UCSD-AML1 (cell line): ENCODE measurements around the gene ABCF1.

ENCODE experiments used
- DNase-seq: peaks from one replicate; lab custom pipeline; 2025; ENCODE audit not compliant: unreplicated experiment; lab: John Stamatoyannopoulos, UW

Gene ABCF1

DNA sequence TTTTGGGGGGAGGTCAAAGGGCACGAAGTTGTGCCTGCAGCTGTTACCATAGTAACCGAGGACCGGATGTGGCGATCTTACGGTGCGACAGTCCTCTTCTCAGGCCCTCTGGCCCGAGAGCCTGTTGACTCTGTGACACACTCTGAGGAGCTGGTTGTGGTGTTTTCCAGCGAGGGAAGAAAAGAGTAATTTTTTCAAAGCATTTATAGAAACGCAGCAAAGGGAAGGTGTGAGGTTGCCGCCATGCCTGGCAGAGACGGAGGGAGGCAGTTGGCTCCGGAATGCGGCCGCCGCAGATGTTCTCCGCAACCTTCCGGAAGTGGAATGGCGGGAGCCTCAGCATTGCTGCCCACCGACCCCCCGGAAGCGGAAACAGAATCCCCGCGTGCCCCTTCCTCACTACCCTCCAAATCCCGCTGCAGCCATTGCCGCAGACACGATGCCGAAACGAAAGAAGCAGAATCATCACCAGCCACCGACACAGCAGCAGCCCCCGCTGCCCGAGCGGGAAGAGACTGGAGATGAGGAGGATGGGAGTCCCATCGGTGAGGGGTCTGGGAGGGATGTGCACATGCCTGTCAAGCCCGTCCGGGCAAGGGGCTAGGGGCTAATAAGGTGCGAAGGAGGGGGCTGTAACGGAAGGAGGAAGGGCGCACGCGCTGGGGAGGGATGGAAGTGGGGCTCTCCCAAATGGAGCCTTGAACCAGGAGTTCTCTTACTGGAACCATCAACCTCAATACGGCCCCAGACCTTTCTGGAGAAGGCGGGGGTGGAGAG, 14.1 kb upstream of the ABCF1 start, which contains the start of gene PRR3:
PRR3 (plus strand) TSS at position 390 of the 777 bp plus-strand sequence; CDS start at position 440, 50 bp downstream.
- DNase-seq: peak; percentile 91

DNA sequence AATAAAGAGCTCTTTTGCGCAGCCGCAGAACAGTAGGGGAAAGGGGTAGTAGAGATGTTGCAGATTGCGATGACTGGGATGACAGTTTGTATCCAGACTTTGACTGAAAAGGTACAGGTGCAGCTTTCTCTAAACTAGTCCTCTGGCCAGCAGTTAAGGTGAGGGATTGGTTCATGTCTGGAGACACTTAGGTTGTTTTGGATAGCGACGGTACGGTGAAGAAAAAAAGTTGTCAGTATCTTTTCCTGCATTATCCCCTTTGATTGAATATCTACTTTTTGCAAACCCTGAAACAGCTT, 13.6 kb upstream of the ABCF1 start:
- DNase-seq: no peak

DNA sequence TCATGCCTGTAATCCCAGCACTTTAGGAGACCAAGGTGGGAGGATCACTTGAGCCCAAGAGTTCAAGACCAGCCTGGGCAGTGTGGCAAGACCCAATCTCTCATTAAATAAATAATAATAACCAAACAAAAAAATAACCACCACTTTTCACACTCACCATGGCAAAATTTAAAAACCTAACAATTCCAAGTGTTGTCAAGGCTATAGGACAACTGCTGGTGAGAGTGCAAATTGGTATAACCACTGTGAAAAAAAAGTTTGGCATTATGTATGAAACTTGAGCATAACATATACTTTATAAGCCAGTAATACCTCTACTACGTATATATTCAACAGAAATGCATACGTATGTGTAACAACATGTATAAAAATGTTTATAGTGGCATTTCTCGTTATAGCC, 10.3 kb upstream of the ABCF1 start:
- no peak for DNase-seq

DNA sequence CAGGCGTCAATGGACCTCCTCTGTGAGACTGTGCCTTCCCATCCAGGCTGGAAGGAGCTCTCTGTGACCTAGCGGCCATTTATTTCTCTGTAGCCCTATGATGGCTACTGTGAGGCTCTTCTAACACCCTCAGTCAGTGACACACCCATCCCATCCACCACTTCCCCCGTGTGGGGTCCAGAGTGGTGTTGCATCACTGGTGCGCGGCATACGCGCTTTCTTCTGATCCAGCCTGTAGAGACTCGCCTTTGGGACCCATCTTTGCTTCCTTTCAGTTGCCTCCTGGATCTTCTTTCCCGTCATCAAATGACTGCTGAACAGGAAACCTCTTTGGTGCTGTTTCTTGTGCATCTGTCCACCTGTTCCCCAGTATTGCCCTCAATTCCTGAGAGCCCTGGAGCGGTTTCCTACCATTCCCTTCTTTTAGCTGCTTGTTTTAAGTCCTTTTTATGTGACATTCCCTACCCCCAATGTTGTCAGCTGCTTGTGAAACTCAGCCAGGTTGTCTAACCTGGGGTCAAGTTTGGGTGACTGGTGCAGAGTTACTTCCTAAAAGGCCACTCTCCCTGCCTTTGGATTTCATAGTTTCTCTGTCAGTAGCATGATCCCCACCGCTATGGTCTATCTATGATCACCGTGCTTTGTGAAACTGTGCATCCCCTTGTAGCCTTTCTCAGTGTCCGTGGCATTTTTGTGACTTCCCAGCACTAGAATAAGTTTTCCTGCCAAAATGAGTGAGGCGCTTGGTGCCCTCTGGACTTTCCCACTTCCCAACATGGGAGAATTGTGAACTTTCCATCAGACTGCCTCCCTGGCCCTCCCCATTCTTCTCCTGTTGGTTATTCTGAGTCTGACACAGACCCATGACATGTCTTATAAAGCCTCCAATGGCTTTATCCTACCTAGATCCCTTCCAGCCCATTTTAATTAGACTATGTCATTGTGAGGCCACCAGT, 8.5 kb upstream of the ABCF1 start:
- no peak for DNase-seq

DNA sequence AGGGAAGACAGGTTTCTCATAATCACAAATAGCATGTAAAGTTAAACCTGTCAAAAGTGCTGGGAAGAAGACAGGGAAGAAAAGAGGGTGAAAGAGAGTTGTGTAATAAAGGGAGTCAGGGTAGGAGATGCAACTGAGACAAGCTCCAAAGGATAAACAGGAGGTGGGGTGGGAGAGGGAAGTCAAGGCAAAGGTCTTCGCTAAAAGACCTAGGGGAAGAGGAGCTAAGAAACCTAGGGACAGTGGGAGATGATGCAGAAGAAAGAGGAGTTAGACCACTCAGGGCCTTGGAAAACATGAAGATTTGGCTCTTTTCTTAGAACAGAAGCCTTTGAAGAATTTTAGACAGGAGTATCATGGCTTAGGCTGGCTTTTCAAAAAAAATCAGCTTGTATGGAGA, 7.1 kb upstream of the ABCF1 start:
- no peak for DNase-seq

DNA sequence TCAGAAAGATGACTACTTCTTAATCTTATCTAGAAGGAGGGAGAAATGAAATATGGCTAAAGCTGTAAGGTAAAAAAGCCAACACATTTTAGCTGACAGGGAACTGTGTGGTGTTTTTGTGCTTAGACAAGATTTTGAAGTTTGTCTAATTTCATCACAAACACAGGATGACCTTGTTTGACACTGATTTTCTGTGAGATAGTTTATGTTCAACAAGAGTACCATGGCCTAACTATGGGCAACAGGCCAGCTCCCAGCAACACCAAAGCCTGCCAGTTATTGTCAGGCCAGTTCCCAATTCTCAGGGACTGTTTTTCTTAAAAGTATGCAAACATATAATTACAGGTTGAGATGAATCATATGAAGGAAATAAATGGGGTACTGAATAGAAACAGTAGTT, 5.5 kb upstream of the ABCF1 start:
- no peak for DNase-seq

DNA sequence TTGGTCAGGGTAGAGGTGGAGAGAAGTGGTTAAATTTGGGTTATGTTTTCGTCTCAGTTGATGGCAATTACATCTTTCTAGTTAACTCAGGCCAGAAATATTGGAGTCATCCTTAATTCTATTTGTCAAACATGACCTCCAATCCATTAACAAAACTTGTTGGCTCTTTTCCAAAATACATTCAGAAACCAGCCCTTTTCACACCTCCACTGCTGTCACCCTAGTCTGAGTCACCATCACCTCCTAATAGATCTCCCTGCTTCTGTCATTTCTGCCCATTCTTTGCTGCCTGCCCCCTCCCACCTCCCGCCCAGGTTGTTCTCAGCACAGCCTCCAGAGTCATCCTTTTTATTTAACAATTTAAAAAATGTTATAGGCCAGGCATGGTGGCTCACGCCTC, 3.0 kb upstream of the ABCF1 start:
- DNase-seq: no peak

DNA sequence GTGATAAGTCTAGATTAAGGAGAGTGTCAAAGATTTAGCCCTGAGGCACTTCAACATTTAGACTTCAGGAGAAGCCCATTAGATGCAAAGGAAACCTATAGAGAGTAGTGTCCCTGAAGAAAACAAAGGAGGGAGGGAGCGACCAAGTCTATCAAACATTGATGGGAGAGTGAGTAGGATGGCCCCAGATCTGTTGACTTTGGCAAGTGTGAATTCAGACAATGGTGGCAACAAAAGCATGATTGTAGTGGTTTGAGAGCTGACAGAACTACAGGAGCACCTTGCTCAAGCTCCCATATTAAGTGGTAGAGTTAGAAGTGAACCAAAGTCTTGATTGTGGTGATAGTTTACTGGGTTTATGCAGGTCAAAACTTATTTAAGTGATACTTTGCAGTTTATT, 979 bp upstream of the ABCF1 start:
- DNase-seq: no peak

DNA sequence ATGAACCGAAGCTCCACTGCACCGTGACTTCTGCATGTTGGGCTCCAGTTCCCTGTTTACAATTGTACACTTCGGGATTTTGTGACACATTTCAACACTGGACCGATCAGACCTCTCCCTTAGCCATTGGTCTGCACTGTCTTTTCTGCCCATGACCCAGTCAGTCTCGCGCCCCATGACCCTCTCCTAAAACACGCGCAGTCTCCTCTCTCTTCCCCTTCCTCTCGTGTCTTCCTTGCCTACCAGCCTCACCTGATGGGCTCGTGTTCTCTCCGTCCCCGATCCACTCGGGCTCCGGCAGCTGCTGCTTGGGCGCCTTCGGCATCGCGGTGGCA, 535 bp upstream of the ABCF1 start:
- no peak for DNase-seq

DNA sequence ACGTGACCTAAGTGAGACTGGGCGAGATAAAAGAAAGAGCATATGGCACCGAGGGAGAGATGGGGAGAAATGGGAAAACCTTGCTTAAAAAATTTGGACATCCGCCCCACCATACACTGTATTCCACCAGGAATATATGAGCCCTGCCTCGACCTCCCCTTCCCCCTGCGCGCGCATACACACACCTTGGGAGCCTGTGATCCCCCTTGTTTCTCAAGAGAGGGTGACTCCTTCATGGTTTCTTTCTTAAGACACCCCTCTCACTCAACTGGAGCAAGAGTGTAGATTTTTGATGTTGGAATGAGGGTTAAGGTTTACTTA, 480 bp downstream of the ABCF1 start:
- no peak for DNase-seq

DNA sequence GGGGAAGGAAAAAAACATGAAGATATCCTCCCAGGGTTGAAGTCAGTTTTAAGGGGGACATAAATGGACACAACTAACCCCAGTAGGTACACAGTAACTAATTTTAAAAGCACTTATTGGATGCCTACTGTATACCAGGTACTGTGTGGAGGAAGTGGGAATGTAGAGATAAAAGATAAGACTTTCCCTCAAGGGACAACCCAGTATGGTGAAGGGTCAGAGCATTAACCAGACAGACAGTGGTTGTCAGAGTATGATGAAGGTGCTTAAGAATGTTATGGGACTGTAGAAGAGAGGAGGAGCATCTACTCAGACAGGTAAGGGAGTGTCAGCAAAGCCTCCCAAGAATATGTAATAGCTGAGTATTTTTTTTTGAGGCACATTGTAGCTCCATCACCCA, 906 bp downstream of the ABCF1 start:
- no peak for DNase-seq

DNA sequence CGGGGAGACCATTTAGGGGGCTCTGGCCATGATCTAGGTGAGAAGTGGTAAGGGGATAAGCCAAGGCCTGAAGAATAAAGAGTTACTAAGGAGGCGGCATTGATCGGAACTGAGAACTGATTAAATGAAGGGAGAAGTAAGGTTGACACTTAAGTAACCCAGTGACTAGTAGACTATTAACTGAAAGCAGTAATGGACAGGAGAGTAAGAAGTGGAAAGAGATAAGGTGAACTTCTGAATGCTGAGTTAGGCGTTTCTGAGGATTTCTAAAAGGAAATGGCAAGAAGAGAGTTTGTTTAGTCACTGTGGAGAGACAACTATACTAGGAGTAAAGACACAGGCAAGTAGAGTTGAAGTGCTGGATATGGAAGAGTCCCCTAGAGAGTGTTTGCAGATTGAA, 1.9 kb downstream of the ABCF1 start:
- no peak for DNase-seq

DNA sequence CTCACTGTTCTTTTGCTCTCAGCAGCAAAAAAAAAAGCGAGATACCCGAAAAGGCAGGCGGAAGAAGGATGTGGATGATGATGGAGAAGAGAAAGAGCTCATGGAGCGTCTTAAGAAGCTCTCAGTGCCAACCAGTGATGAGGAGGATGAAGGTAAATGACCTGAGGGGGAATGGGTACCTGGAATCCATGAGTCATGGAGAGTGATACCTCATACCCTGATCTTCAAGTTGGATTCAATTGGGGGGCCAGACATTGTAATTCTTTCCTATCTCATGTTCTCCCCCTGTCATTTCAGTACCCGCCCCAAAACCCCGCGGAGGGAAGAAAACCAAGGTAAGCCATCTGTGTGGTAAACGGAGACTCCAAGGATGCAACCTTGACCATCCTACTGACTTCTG, 6.8 kb downstream of the ABCF1 start:
- no peak for DNase-seq

DNA sequence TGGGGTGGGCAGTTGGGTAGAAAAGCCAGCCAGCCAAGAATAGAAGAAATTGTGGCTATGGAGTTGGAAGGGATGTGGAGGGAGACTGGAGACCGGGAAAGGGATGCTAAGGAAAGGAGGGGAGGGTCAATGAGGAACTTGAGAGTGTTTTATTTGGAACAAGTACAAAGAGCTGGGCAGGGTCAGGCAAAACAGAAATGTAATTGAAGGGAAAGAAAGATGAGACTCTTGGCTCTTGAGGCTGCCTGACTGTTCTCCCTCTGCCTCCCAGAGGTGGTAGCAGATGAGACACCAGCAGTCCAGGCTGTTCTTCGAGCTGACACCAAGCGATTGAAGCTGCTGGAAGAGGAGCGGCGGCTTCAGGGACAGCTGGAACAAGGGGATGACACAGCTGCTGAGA, 12.7 kb downstream of the ABCF1 start:
- DNase-seq: no peak

DNA sequence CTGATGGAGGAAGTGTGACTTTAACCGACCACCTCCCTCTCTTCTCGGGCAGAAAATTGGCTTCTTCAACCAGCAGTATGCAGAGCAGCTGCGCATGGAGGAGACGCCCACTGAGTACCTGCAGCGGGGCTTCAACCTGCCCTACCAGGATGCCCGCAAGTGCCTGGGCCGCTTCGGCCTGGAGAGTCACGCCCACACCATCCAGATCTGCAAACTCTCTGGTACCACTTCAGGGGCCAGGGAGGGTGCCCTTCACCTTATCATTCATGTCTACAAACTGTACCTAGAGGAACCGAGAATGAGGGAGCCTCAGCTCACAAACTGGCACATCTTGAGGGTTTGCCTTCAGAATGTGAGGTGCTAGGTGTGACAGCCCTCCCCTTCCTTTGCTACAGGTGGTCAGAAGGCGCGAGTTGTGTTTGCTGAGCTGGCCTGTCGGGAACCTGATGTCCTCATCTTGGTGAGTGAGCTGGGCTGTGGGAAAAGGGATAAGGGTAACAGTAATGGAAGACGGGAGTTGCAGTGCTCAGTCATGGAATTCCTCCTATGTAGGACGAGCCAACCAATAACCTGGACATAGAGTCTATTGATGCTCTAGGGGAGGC, 18.6 kb downstream of the ABCF1 start:
- no peak for DNase-seq

DNA sequence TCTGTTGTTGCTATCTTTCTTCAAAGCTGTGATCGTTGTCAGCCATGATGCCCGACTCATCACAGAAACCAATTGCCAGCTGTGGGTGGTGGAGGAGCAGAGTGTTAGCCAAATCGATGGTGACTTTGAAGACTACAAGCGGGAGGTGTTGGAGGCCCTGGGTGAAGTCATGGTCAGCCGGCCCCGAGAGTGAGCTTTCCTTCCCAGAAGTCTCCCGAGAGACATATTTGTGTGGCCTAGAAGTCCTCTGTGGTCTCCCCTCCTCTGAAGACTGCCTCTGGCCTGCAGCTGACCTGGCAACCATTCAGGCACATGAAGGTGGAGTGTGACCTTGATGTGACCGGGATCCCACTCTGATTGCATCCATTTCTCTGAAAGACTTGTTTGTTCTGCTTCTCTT, 19.3 kb downstream of the ABCF1 start:
- no peak for DNase-seq

DNA sequence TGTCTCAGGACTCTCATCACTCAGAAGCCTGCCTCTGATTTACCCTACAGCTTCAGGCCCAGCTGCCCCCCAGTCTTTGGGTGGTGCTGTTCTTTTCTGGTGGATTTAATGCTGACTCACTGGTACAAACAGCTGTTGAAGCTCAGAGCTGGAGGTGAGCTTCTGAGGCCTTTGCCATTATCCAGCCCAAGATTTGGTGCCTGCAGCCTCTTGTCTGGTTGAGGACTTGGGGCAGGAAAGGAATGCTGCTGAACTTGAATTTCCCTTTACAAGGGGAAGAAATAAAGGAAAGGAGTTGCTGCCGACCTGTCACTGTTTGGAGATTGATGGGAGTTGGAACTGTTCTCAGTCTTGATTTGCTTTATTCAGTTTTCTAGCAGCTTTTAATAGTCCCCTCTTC, 19.8 kb downstream of the ABCF1 start:
- DNase-seq: no peak

DNA sequence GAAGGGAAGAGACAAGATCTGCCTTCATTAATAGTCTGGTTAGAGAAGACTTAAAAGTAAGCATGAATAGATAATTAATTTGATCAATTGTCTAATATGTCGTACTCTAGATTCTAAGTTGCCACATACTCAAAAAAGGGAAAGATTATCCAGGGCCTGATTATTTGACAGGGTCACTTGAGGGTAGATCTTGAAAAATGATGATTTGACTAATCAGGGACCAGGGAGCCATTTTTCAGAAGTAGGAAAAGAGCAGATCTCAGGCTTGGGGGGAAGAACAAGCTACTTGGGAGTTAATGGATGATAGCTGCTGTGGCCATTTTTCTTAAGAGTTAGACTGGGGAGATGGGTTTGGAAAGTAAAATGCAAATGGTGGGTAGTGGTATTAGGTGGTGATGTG, 21.0 kb downstream of the ABCF1 start:
- DNase-seq: no peak

DNA sequence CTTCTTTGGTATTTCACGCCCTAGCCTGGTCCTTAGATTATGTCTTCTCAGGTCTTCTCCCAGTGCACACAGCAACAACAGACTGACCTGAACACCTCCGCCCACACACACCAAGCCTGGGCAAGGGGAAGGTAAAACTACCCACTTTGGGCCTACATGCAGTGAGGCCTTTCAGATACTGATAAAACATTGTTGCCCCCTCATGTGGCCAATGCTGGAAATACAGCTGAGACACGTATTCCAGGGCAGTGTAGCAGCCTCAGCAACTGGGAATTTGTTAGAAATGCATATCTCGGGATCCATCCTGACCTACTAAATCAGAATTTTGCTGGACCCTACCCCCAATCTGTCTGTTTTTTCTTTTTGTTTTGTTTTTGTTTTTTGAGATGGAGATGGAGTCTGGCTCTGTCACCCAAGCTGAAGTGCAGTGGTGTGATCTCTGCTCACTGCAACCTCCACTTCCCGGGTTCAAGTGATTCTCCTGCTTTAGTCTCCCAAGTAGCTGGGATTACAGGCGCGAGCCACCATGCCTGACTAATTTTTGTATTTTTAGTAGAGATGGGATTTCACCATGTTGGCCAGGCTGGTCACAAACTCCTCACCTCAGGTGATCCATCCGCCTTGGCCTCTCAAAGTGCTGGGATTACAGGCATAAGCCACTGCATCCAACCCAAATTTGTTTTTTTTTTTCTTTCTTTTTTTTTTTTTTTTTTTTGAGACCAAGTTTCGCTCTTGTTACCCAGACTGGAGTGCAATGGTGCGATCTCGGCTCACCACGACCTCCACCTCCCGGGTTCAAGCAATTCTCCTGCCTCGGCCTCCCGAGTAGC, 26.3 kb downstream of the ABCF1 start:
- DNase-seq: peak; percentile 65

DNA sequence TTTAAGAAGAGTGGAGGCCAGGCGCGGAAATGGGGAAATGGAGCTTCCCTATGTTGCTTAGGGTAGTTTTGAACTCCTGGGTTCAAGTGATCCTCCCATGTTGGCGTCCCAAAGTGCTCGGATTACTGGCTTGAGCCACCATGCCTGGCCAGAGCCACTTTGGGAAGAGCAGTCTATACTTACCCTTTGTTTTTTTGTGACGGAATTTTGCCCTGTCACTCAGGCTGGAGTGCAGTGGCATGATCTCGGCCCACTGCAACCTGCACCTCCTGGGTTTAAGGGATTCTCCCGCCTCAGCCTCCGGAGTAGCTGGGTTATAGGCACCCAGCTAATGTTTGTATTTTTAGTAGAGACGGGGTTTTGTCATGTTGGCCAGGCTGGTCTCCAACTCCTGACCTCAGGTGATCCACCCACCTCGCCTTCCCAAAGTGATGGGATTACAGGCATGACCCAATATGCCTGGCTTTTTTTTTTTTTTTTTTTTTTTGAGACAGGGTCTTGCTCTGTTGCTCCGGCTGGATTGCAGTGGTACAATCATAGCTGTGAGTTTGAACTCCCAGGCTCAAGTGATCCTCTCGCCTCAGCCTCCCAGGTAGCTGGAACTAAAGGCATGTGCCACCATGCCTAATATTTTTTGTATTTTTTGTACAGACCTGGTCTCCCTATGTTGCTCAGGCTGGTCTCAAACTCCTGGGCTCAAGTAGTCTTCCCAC, 27.8 kb downstream of the ABCF1 start:
- no peak for DNase-seq
